Transverse colon (tissue), 4 donors: Measurements from ENCODE around the gene TNFAIP3.

ENCODE experiments used
- POLR2A ChIP-seq: fragments of 450-650 bp; IDR thresholded peaks from one replicate; pipeline ENCODE4 v1.6.1; 2016; ENCODE audit warnings: antibody characterized with exemption, mild to moderate bottlenecking, moderate library complexity
- POLR2AphosphoS5 ChIP-seq, 3 donors: sonication (generic); formaldehyde crosslinking; IDR thresholded peaks; one replicate each; pipeline ENCODE4 v1.6.1; 2016; ENCODE audit warnings: antibody characterized with exemption in 3 of 3
- TF ChIP-seq, protein P1 (sequence below), 5 experiments: fragments of 200-600 bp in 3 of 5; fragments of 450-650 bp in 2 of 5; sonication (generic) in 3 of 5; IDR thresholded peaks; 1 replicate in 2 of 5; 2 replicates in 3 of 5; pipeline ENCODE4 v1.5.1; 2016 to 2017; ENCODE audit warnings: antibody characterized with exemption in 5 of 5, inconsistent platforms in 3 of 5, mild to moderate bottlenecking in 2 of 5, moderate library complexity in 1 of 5

DNA sequence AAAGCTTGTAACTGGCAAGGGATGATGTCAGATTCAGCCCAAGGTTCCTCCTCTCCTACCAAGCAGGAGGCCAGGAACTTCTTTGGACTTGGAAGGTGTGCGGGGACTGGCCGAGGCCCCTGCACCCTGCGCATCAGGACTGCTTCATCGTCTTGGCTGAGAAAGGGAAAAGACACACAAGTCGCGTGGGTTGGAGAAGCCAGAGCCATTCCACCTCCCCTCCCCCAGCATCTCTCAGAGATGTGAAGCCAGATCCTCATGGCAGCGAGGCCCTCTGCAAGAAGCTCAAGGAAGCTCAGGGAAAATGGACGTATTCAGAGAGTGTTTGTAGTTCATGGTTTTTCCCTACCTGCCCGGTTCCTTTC is 14.4 kb downstream of the TNFAIP3 start:
- TF ChIP-seq POLR2A (no peak), POLR2AphosphoS5 (IDR thresholded peaks at IDR 0.05) (peak in 1 of 3 donors; percentile 21)
- TF ChIP-seq, protein P1, sequence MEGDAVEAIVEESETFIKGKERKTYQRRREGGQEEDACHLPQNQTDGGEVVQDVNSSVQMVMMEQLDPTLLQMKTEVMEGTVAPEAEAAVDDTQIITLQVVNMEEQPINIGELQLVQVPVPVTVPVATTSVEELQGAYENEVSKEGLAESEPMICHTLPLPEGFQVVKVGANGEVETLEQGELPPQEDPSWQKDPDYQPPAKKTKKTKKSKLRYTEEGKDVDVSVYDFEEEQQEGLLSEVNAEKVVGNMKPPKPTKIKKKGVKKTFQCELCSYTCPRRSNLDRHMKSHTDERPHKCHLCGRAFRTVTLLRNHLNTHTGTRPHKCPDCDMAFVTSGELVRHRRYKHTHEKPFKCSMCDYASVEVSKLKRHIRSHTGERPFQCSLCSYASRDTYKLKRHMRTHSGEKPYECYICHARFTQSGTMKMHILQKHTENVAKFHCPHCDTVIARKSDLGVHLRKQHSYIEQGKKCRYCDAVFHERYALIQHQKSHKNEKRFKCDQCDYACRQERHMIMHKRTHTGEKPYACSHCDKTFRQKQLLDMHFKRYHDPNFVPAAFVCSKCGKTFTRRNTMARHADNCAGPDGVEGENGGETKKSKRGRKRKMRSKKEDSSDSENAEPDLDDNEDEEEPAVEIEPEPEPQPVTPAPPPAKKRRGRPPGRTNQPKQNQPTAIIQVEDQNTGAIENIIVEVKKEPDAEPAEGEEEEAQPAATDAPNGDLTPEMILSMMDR (IDR thresholded peaks at IDR 0.05): no peak
